HepG2 (cell line): Measurements from ENCODE around the gene LURAP1L. TPM values are rescaled to one million over a fixed set of nuclear protein-coding genes. Genes with fewer than 3 reads are reported as not detected.

ENCODE experiments used
- ARID3A ChIP-seq: IDR thresholded peaks from 2 replicates; pipeline ENCODE4 v1.6.1; 2012; ENCODE audit warnings: low read depth, low read length, improper control_type of control experiment
- CAMTA2 ChIP-seq: sonication (generic); formaldehyde crosslinking; IDR thresholded peaks from 2 replicates; pipeline ENCODE4 v1.4.0; 2020; ENCODE audit warnings: mild to moderate bottlenecking, missing genetic modification reagents, borderline replicate concordance
- CHCHD3 ChIP-seq: sonication (generic); formaldehyde crosslinking; IDR thresholded peaks from 2 replicates; pipeline ENCODE4 v1.8.0; 2022; ENCODE audit warnings: mild to moderate bottlenecking, missing genetic modification reagents, moderate library complexity
- ETS1 ChIP-seq: sonication (generic); formaldehyde crosslinking; IDR thresholded peaks from 2 replicates; pipeline ENCODE4 v1.4.0; 2020; ENCODE audit warnings: missing genetic modification reagents
- GLI4 ChIP-seq: sonication (generic); formaldehyde crosslinking; IDR thresholded peaks from 2 replicates; pipeline ENCODE4 v1.5.1; 2020; ENCODE audit warnings: missing genetic modification reagents, mild to moderate bottlenecking, moderate library complexity, borderline replicate concordance
- HINFP ChIP-seq: sonication (generic); formaldehyde crosslinking; IDR thresholded peaks from 2 replicates; pipeline ENCODE4 v1.4.0; 2020; ENCODE audit warnings: low read depth, mild to moderate bottlenecking, missing genetic modification reagents
- LRRFIP1 ChIP-seq: sonication (generic); formaldehyde crosslinking; conservative IDR thresholded peaks from 2 replicates; pipeline ENCODE4 v1.4.0; 2020; ENCODE audit warnings: missing genetic modification reagents
- NCOA2 ChIP-seq: sonication (generic); formaldehyde crosslinking; IDR thresholded peaks from 2 replicates; pipeline ENCODE4 v1.8.0; 2022; ENCODE audit warnings: inconsistent platforms
- PITX1 ChIP-seq: sonication (generic); formaldehyde crosslinking; IDR thresholded peaks from 2 replicates; pipeline ENCODE4 v1.5.1; 2020; ENCODE audit warnings: mild to moderate bottlenecking, missing genetic modification reagents
- REST ChIP-seq, 2 experiments: IDR thresholded peaks; 2 replicates each; pipeline ENCODE4 v1.6.1; 2011 to 2012; ENCODE audit warnings: low read length in 2 of 2, borderline replicate concordance in 1 of 2, low read depth in 1 of 2, mild to moderate bottlenecking in 1 of 2, moderate library complexity in 1 of 2
- SUZ12 ChIP-seq: fragments of 150-350 bp; IDR thresholded peaks from 2 replicates; pipeline ENCODE4 v1.6.1; 2014; ENCODE audit warnings: low read depth, low read length
- TFAP4 ChIP-seq: sonication (generic); IDR thresholded peaks from 2 replicates; pipeline ENCODE4 v1.6.1; 2016; ENCODE audit warnings: low read depth, borderline replicate concordance
- ZFP36L2 ChIP-seq: sonication (generic); formaldehyde crosslinking; IDR thresholded peaks from 2 replicates; pipeline ENCODE4 v1.4.0; 2020; ENCODE audit warnings: missing genetic modification reagents
- ZFP82 ChIP-seq: sonication (generic); formaldehyde crosslinking; IDR thresholded peaks from 2 replicates; pipeline ENCODE4 v1.5.1; 2020; ENCODE audit warnings: mild to moderate bottlenecking, missing genetic modification reagents, borderline replicate concordance
- ZMYM2 ChIP-seq: sonication (generic); formaldehyde crosslinking; IDR thresholded peaks from 2 replicates; pipeline ENCODE4 v1.8.0; 2022; ENCODE audit warnings: mild to moderate bottlenecking, missing genetic modification reagents
- ZNF138 ChIP-seq: sonication (generic); formaldehyde crosslinking; IDR thresholded peaks from 2 replicates; pipeline ENCODE4 v1.5.0; 2020; ENCODE audit warnings: mild to moderate bottlenecking, low read depth, missing genetic modification reagents
- ZNF251 ChIP-seq: sonication (generic); formaldehyde crosslinking; IDR thresholded peaks from 2 replicates; pipeline ENCODE4 v1.9.0; 2021; ENCODE audit warnings: mild to moderate bottlenecking, missing genetic modification reagents
- ZNF350 ChIP-seq: sonication (generic); formaldehyde crosslinking; IDR thresholded peaks from 2 replicates; pipeline ENCODE4 v1.4.0; 2020; ENCODE audit warnings: mild to moderate bottlenecking, low read depth, missing genetic modification reagents, borderline replicate concordance
- polyA plus RNA-seq, 8 experiments: library from polyadenylated mRNA; depleted of rRNA in 3 of 8; stranded (reverse) in 7 of 8; unstranded in 1 of 8; fragments of >200 nt; fragmentation: Illumina TruSeq in 4 of 8; extraction: Trizol in 4 of 8; gene quantifications; 2 replicates each; pipeline versions ENCODE4 v1.2.1 to v1.2.3, GENCODE V29; 2011 to 2016; ENCODE audit warnings: low read depth in 4 of 8, missing spikeins in 1 of 8, mixed read lengths in 1 of 8; ENCODE audit not compliant: insufficient read depth in 1 of 8
- total RNA-seq, 5 experiments: library from RNA; depleted of rRNA; stranded (reverse); fragments of >200 nt; fragmentation: Illumina TruSeq; extraction: Trizol; gene quantifications; 2 replicates each; pipeline ENCODE4 v1.2.3, GENCODE V29; 2016; ENCODE audit warnings: low read depth in 1 of 5

Gene LURAP1L
- total and polyA plus RNA-seq, 2 of the 13 experiments (the other 11 are each of a cell fraction or from before 2014, with no cell fraction given), result 6.7 to 16.6 TPM

- TF ChIP-seq ZNF350 (CRISPR knock-in tag), result no peak
- no peak for TF ChIP-seq REST (IDR thresholded peaks at IDR 0.05; ENCODE audit: borderline replicate concordance in 1 of 2, low read depth in 1 of 2, low read length in 2 of 2)
- no peak for TF ChIP-seq CAMTA2
- no peak for TF ChIP-seq LRRFIP1
- no peak; the same call in 1 of the 2 replicates for TF ChIP-seq NCOA2 (CRISPR knock-in tag)
- 0 out of 2 replicates have a peak, but pooled peaks have one; percentile 1 for TF ChIP-seq PITX1 (CRISPR knock-in tag)
- no peak for TF ChIP-seq ZFP82 (CRISPR knock-in tag)
- peak; percentile 91 for TF ChIP-seq TFAP4
- no peak for TF ChIP-seq ARID3A
- TF ChIP-seq GLI4, result no peak
- no peak for TF ChIP-seq HINFP (CRISPR knock-in tag)
- TF ChIP-seq ZMYM2 (CRISPR knock-in tag), result no peak
- TF ChIP-seq ETS1 (CRISPR knock-in tag), result no peak
- TF ChIP-seq ZFP36L2 (CRISPR knock-in tag), result no peak
- TF ChIP-seq CHCHD3 (CRISPR knock-in tag), result no peak
- TF ChIP-seq ZNF138 (CRISPR knock-in tag), result no peak
- TF ChIP-seq ZNF251 (CRISPR knock-in tag), result no peak
- TF ChIP-seq SUZ12, result no peak
These were observed 1.8 kb downstream of the LURAP1L start (continued) for GRCh38 chr9:12776513-12777055.
